K562 (cell line): ENCODE results near the gene RABGAP1L. TPM values are rescaled to one million over a fixed set of nuclear protein-coding genes. Genes with fewer than 3 reads are reported as not detected.

Source experiments
- ATAC-seq: fragments of 200-7000 bp; cut with Tn5 transposase; 3 replicates; pipeline ENCODE4 v1.9.1; 2020; ENCODE audit warnings: moderate library complexity
- BruUV-seq: library from RNA; stranded (reverse); fragments of 400-500 nt; replicated peaks from 2 replicates; lab custom pipeline; 2021; lab: Mats Ljungman, UMichigan
- CTCF ChIA-PET: fragments of 300-600 bp; formaldehyde crosslinking; extraction: SDS; loops from one replicate; lab custom pipeline; 2021; ENCODE audit warnings: low intra/inter-chr PET ratio; lab: Yijun Ruan, JAX
- POLR2A ChIA-PET: fragments of 300-600, 350-650 bp; sonication (Branson Sonifier 250); formaldehyde crosslinking; extraction: SDS; loops from one replicate; lab custom pipeline; 2021; ENCODE audit warnings: antibody characterized with exemption, inconsistent platforms; lab: Yijun Ruan, JAX
- DNase-seq, 4 experiments: peaks; one replicate each; pipeline versions ENCODE4 v3.0.0 to v3.0.0-alpha.2; 2011 to 2018; ENCODE audit warnings: low spot score in 3 of 4, mixed read lengths in 3 of 4; ENCODE audit errors: extremely low read depth in 1 of 4
- FAIRE-seq: peaks from 2 replicates; lab custom pipeline; 2011; peaks lifted over from hg19 to GRCh38; lab: Jason Lieb, UNC
- H2AFZ ChIP-seq: 2 replicates; pipeline ENCODE4 v1.6.0; 2011; ENCODE audit warnings: low read depth, low read length, control low read depth, inconsistent platforms
- H3K27ac ChIP-seq: fragments of 200-600 bp; 3 replicates; pipeline ENCODE4 v1.8.0; 2011; ENCODE audit warnings: low read depth, mild to moderate bottlenecking, control low read depth, inconsistent platforms, low read length, moderate library complexity, mixed read lengths; ENCODE audit errors: extremely low read depth
- H3K27me3 ChIP-seq, 2 experiments: fragments of 300-600 bp in 1 of 2; 2 replicates in 1 of 2; 3 replicates in 1 of 2; pipeline versions ENCODE4 v1.6.0 to v1.8.0; 2011; ENCODE audit warnings: inconsistent platforms in 2 of 2, low read length in 2 of 2, mild to moderate bottlenecking in 1 of 2, mixed read lengths in 1 of 2, moderate library complexity in 1 of 2; ENCODE audit not compliant: control insufficient read depth in 2 of 2, insufficient read depth in 2 of 2
- H3K36me3 ChIP-seq: fragments of 300-600 bp; 3 replicates; pipeline ENCODE4 v1.8.0; 2011; ENCODE audit warnings: mild to moderate bottlenecking, low read length, inconsistent platforms; ENCODE audit not compliant: control insufficient read depth, insufficient read depth
- H3K4me1 ChIP-seq, 2 experiments: fragments of 200-600 bp in 1 of 2; replicated peaks in 1 of 2; 2 replicates in 1 of 2; 3 replicates in 1 of 2; pipeline versions ENCODE4 v1.5.1 to v1.8.0; 2011; ENCODE audit warnings: inconsistent platforms in 2 of 2, low read length in 2 of 2, mild to moderate bottlenecking in 1 of 2, mixed read lengths in 1 of 2, moderate library complexity in 1 of 2; ENCODE audit not compliant: control insufficient read depth in 2 of 2, insufficient read depth in 2 of 2
- H3K4me2 ChIP-seq: 2 replicates; pipeline ENCODE4 v1.6.1; 2011; ENCODE audit warnings: low read length, control low read depth, inconsistent platforms, mixed read lengths; ENCODE audit not compliant: insufficient read depth
- H3K4me3 ChIP-seq: fragments of 200-600 bp; sonication (generic), shearing (Covaris generic); 2 replicates; pipeline ENCODE4 v1.5.1; 2016; ENCODE audit warnings: control low read depth, inconsistent platforms
- H3K79me2 ChIP-seq: fragments of 200-600 bp; 3 replicates; pipeline ENCODE4 v1.8.0; 2011; ENCODE audit warnings: low read length, inconsistent platforms; ENCODE audit not compliant: control insufficient read depth, insufficient read depth
- H3K9ac ChIP-seq, 2 experiments: 2 replicates each; pipeline versions ENCODE4 v1.6.0 to v1.6.1; 2011; ENCODE audit warnings: low read depth in 2 of 2, low read length in 2 of 2, control low read depth in 1 of 2, inconsistent platforms in 1 of 2, mild to moderate bottlenecking in 1 of 2, mixed read lengths in 1 of 2; ENCODE audit not compliant: insufficient read depth in 1 of 2
- H3K9me1 ChIP-seq: one replicate; pipeline ENCODE4 v1.6.0; 2011; ENCODE audit warnings: inconsistent platforms, mild to moderate bottlenecking, low read length, moderate library complexity; ENCODE audit not compliant: control insufficient read depth, insufficient read depth
- H3K9me3 ChIP-seq: replicated peaks from 2 replicates; pipeline ENCODE4 v1.5.1; 2011; ENCODE audit warnings: low read depth, low read length, inconsistent platforms; ENCODE audit not compliant: control insufficient read depth, insufficient read depth
- H4K20me1 ChIP-seq: replicated peaks from 2 replicates; pipeline ENCODE4 v1.6.1; 2011; ENCODE audit warnings: low read length, inconsistent platforms, mixed read lengths; ENCODE audit not compliant: control insufficient read depth, insufficient read depth
- BRCA1 ChIP-seq, 2 experiments: fragments of 450-650 bp in 1 of 2; sonication (generic) in 1 of 2; formaldehyde crosslinking in 1 of 2; IDR thresholded peaks; 2 replicates each; pipeline versions ENCODE4 v1.5.0 to v1.6.1; 2017 to 2020; ENCODE audit warnings: mild to moderate bottlenecking in 1 of 2, missing genetic modification reagents in 1 of 2
- CBFA2T2 ChIP-seq: fragments of 450-650 bp; conservative IDR thresholded peaks from 2 replicates; pipeline ENCODE4 v1.6.1; 2017; ENCODE audit warnings: mild to moderate bottlenecking
- CBX2 ChIP-seq: fragments of 200-600 bp; sonication (generic); IDR thresholded peaks from one replicate; pipeline ENCODE4 v1.6.1; 2012; ENCODE audit warnings: mild to moderate bottlenecking, low read length, inconsistent platforms; ENCODE audit not compliant: insufficient read depth, poor library complexity, severe bottlenecking
- ELF1 ChIP-seq: fragments of 200-800 bp; sonication (Bioruptor generic); IDR thresholded peaks from 2 replicates; pipeline ENCODE4 v1.6.1; 2016; ENCODE audit warnings: missing genetic modification characterization, missing compliant biosample characterization
- HBP1 ChIP-seq: fragments of 450-650 bp; formaldehyde crosslinking; IDR thresholded peaks from 2 replicates; pipeline ENCODE4 v1.4.0; 2022; ENCODE audit warnings: missing genetic modification characterization
- MEF2A ChIP-seq: IDR thresholded peaks from 2 replicates; pipeline ENCODE4 v1.6.1; 2011; ENCODE audit warnings: low read depth, mild to moderate bottlenecking, low read length, moderate library complexity; ENCODE audit not compliant: control insufficient read depth
- PHTF2 ChIP-seq: fragments of 250-450 bp; sonication (Bioruptor Pico); IDR thresholded peaks from 2 replicates; pipeline ENCODE4 v1.5.0; 2021; ENCODE audit warnings: mild to moderate bottlenecking
- USF1 ChIP-seq: sonication (generic); formaldehyde crosslinking; IDR thresholded peaks from 2 replicates; pipeline ENCODE4 v1.9.0; 2022; ENCODE audit warnings: mild to moderate bottlenecking, missing genetic modification reagents
- ZNF324 ChIP-seq: fragments of 250-450 bp; sonication (Bioruptor Pico); IDR thresholded peaks from 2 replicates; pipeline ENCODE4 v1.4.0; 2020; ENCODE audit warnings: mild to moderate bottlenecking
- WGBS: fragments of 100-300 bp; shearing (Covaris generic); methylation state at CpG from one replicate; pipeline ENCODE4 v1.1.6; 2016; ENCODE audit warnings: low coverage, mixed read lengths; ENCODE audit not compliant: insufficient coverage; ENCODE audit errors: missing lambda C conversion rate; 5-methylcytosine and 5-hydroxymethylcytosine counted together
- in situ Hi-C: fragments of 300-500 bp; cut with MboI; formaldehyde crosslinking; loops from 4 replicates; pipeline ENCODE4 v1.15.0; 2018; ENCODE audit warnings: inconsistent platforms, mixed read lengths
- intact Hi-C: fragments of 100-400 bp; cut with micrococcal nuclease; formaldehyde crosslinking; loops from 2 replicates; pipeline ENCODE4 v1.14.2; 2022
- polyA plus RNA-seq, 8 experiments: library from polyadenylated mRNA; depleted of rRNA in 4 of 8; stranded (reverse) in 5 of 8; unstranded in 3 of 8; fragments of >200 nt; fragmentation: Nextera tagmentation in 2 of 8; fragmentation: Illumina TruSeq in 1 of 8; extraction: Ambion mirVana in 2 of 8; extraction: Trizol in 1 of 8; gene quantifications; 2 replicates each; pipeline versions ENCODE4 v1.2.1 to v1.2.3, GENCODE V29; 2011 to 2014; ENCODE audit warnings: inconsistent platforms in 1 of 8, missing spikeins in 1 of 8
- total RNA-seq, 7 experiments: library from RNA; depleted of rRNA in 6 of 7; stranded (reverse); fragments of >200 nt in 6 of 7; fragmentation: Illumina TruSeq in 2 of 7; extraction: Trizol in 2 of 7; gene quantifications; 2 replicates each; pipeline versions ENCODE4 v1.2.1 to v1.2.3, GENCODE V29; 2011 to 2021; ENCODE audit warnings: low replicate concordance in 1 of 7

Gene RABGAP1L
- total and polyA plus RNA-seq, 9 of the 15 experiments (the other 6 are each of a cell fraction or from before 2014, with no cell fraction given), result 16.5 to 44.9 (median 26.7) TPM

DNA sequence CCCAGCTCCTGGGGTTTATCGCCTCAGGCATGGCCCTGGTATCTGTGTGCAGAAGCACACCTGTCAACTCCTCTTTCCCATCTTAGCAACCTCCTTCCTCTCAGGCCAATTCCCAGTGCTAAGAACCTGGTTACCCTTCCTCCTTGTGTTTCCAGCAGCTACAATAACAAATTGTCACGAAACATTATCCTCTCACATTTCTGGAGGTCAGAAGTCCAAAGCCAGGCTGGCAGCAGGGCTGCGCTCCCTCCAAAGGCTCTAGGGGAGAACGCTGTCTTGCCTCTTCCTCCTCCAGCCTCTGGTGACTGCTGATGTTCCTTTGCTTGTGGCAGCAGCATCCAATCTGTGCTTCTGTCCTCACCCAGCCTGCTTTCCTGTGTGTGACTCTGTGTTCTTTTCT is 874.6 kb downstream of the RABGAP1L start (continued):
- TF ChIP-seq BRCA1 (IDR thresholded peaks at IDR 0.05), result no peak
- no peak for TF ChIP-seq BRCA1 (CRISPR knock-in tag; IDR thresholded peaks at IDR 0.05)

GRCh38 chr1:175034775-175035174 is 875.5 kb downstream of the RABGAP1L start:
- H3K9me1 ChIP-seq, result no peaks in the 10 kb centered on the region
- H3K4me3 ChIP-seq, result no peak overlapping the region
- peaks cover 35 to 40% of the 10 kb centered on the region in 2 experiments for H3K27me3 ChIP-seq
- no peak for TF ChIP-seq ZNF324 (CRISPR knock-in tag)
- TF ChIP-seq MEF2A, result no peak
- TF ChIP-seq CBFA2T2, result no peak
- no peak for TF ChIP-seq CBX2
- no peak for TF ChIP-seq ELF1 (tag)
- no peak for TF ChIP-seq PHTF2
- TF ChIP-seq USF1 (CRISPR knock-in tag), result no peak
- no peak for TF ChIP-seq HBP1 (CRISPR knock-in tag)
- no peak for FAIRE-seq
- ChIA-PET CTCF (no interaction called here), POLR2A (no interaction called here)
- H3K9me3 ChIP-seq, result no peaks in the 10 kb centered on the region
- BruUV-seq, result no TSS peak
- no peak for DNase-seq
- no peak overlapping the region for H3K4me2 ChIP-seq
- H4K20me1 ChIP-seq, result no peaks in the 10 kb centered on the region; the same call in 1 of the 2 replicates
- intact Hi-C loops, result no loop called here
- WGBS, result 2% methylated on average over 2 of the region's 2 CpGs
- H3K79me2 ChIP-seq, result no peaks in the 10 kb centered on the region
- H3K36me3 ChIP-seq, result no peaks in the 10 kb centered on the region
- H3K27ac ChIP-seq, result no peak overlapping the region
- in situ Hi-C loops, result loop anchor here (5.0 kb wide), 1 partner anchor 273 kb away; no protein-coding TSS in a partner anchor
- no peak for ATAC-seq
- H3K4me1 ChIP-seq, result no peaks in the 10 kb centered on the region
- H3K9ac ChIP-seq, result no peak overlapping the region
- no peak overlapping the region for H2AFZ ChIP-seq
